ENCODE results near the gene GRHL1. TPM values are rescaled to one million over a fixed set of nuclear protein-coding genes. Genes with fewer than 3 reads are reported as not detected.
"Not testable (repeated sequence)": the region's sequence is repeated elsewhere in the genome, so short reads cannot be mapped to it uniquely, and the experiment has no call there.

GRHL1 gene
- total RNA-seq, 2 experiments from 2014 or later = 0.28 to 0.38 TPM

DNA sequence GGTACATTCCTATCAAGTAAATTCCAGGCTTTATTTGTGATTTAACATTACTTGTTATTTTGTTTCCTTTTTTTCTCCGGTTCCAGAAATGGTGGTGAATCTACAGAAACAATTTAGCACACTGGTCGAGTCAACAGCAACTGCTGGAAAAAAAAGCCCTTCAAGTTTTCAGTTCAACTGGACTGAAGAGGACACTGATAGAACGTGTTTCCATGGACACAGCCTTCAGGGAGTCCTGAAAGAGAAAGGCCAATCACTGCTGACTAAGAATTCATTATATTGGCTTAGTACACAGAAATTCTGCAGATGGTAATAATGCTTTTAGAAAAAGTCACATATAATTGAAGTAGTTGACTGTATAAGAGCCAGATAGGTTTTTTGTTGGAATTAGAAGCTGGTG is 32.0 kb upstream of the GRHL1 start:
- no peak overlapping the region for H3K4me3 Mint-ChIP-seq
- peaks cover 71% of the 10 kb centered on the region for H3K36me3 Mint-ChIP-seq (ENCODE audit: low read depth)
- POLR2A ChIA-PET = no interaction called here
- Histone ChIP-seq H3K4me3 (ENCODE audit: low read length) (no peak overlapping the region), H3K9me3 (ENCODE audit: control insufficient read depth in 1 of 2, insufficient read depth in 1 of 2, low read length in 2 of 2) (no peaks in the 10 kb centered on the region), H3K27ac (ENCODE audit: low read depth in 1 of 2, low read length in 2 of 2) (no peak overlapping the region), H3K27me3 (ENCODE audit: control insufficient read depth in 1 of 2, insufficient read depth in 2 of 2, low read length in 2 of 2) (no peaks in the 10 kb centered on the region), H3K4me1 (ENCODE audit: insufficient read depth, low read length) (no peaks in the 10 kb centered on the region), H3K36me3 (ENCODE audit: insufficient read depth, low read length) (peaks cover 23% of the 10 kb centered on the region)
- DNase-seq (no peak), ATAC-seq (ENCODE audit: poor library complexity) (no peak)
- TF ChIP-seq CTCF (IDR thresholded peaks at IDR 0.05) = no peak
- H3K4me1 Mint-ChIP-seq (ENCODE audit: low read depth) = no peaks in the 10 kb centered on the region
- H3K27me3 Mint-ChIP-seq = no peaks in the 10 kb centered on the region
- CTCF ChIA-PET = no interaction called here
- no peak overlapping the region for H3K27ac Mint-ChIP-seq
- intact Hi-C loops (cut with DNase I, micrococcal nuclease) = no loop called here
- no peaks in the 10 kb centered on the region for H3K9me3 Mint-ChIP-seq

DNA sequence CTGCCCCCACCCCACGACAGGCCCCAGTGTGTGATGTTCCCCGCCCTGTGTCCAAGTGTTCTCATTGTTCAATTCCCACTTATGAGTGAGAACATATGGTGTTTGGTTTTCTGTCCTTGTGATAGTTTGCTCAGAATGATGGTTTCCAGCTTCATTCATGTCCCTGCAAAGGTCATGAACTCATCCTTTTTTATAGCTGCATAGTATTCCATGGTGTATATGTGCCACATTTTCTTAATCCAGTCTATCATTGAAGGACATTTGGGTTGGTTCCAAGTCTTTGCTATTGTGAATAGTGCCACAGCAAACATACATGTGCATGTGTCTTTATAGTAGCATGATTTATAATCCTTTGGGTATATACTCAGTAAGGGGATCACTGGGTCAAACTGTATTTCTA is 24.5 kb upstream of the GRHL1 start:
- H3K36me3 Mint-ChIP-seq (ENCODE audit: low read depth) = peaks cover 79% of the 10 kb centered on the region

DNA sequence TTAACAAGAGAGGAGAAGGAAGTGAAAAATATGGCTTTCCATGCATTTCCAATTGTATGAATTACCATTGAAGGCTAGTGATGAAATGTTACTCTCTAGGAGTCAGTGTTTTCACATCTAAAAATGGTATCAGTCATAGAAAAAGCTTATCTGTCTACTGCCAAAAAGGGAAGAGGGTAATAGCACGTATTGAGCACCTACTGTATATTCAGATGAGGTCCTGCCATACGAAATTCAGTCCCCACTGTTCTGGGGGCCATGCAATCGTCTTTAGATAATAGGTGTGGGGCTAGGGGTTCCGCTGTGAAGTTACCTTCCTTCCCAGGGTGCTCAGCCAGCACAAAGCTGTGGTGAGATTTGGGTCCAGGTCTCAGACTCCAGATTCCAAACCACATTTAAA is 14.2 kb upstream of the GRHL1 start:
- POLR2A ChIA-PET = interaction anchor here (0.7 kb wide), 1 partner anchor 10 kb away, joined by 3 read pairs; no protein-coding TSS in a partner anchor
- H3K4me3 Mint-ChIP-seq = no peak overlapping the region
- H3K36me3 Mint-ChIP-seq (ENCODE audit: low read depth) = peaks cover 27% of the 10 kb centered on the region
- no peaks in the 10 kb centered on the region for H3K9me3 Mint-ChIP-seq
- ATAC-seq (ENCODE audit: poor library complexity) (no peak), DNase-seq (no peak)
- intact Hi-C loops (cut with DNase I, micrococcal nuclease) = loop anchor here in 1 of 2 experiments (5.0 kb wide), 1 partner anchor 685 kb away; no protein-coding TSS in a partner anchor
- no peak for TF ChIP-seq CTCF (IDR thresholded peaks at IDR 0.05)
- H3K27me3 ChIP-seq (ENCODE audit: control insufficient read depth in 1 of 2, insufficient read depth in 2 of 2, low read length in 2 of 2) = no peaks in the 10 kb centered on the region
- H3K27ac Mint-ChIP-seq = no peak overlapping the region
- H3K4me1 ChIP-seq (ENCODE audit: insufficient read depth, low read length) = no peaks in the 10 kb centered on the region
- peaks cover 13% of the 10 kb centered on the region for H3K36me3 ChIP-seq (ENCODE audit: insufficient read depth, low read length)
- no peaks in the 10 kb centered on the region for H3K4me1 Mint-ChIP-seq (ENCODE audit: low read depth)
- H3K4me3 ChIP-seq (ENCODE audit: low read length) = no peak overlapping the region
- CTCF ChIA-PET = no interaction called here
- no peaks in the 10 kb centered on the region for H3K9me3 ChIP-seq (ENCODE audit: control insufficient read depth in 1 of 2, insufficient read depth in 1 of 2, low read length in 2 of 2)
- H3K27ac ChIP-seq (ENCODE audit: low read depth in 1 of 2, low read length in 2 of 2) = no peak overlapping the region
- no peaks in the 10 kb centered on the region for H3K27me3 Mint-ChIP-seq

More for the DNA sequence above, 24.5 kb upstream of the GRHL1 start:
- ATAC-seq (ENCODE audit: poor library complexity); POLR2A ChIA-PET; H3K4me3 ChIP-seq (ENCODE audit: low read length); H3K36me3 ChIP-seq (ENCODE audit: insufficient read depth, low read length); H3K4me1 ChIP-seq (ENCODE audit: insufficient read depth, low read length); H3K4me3 Mint-ChIP-seq; H3K27me3 ChIP-seq (ENCODE audit: control insufficient read depth in 1 of 2, insufficient read depth in 2 of 2, low read length in 2 of 2); H3K27me3 Mint-ChIP-seq; H3K4me1 Mint-ChIP-seq (ENCODE audit: low read depth); CTCF ChIA-PET; H3K27ac ChIP-seq (ENCODE audit: low read depth in 1 of 2, low read length in 2 of 2); H3K9me3 Mint-ChIP-seq; intact Hi-C loops (cut with DNase I, micrococcal nuclease); H3K9me3 ChIP-seq (ENCODE audit: control insufficient read depth in 1 of 2, insufficient read depth in 1 of 2, low read length in 2 of 2); H3K27ac Mint-ChIP-seq; DNase-seq: not testable (repeated sequence)

- POLR2A ChIA-PET = interaction anchor here (0.7 kb wide), 1 partner anchor 9 kb away, joined by 3 read pairs; no protein-coding TSS in a partner anchor
- H3K9me3 ChIP-seq (ENCODE audit: control insufficient read depth in 1 of 2, insufficient read depth in 1 of 2, low read length in 2 of 2) = no peaks in the 10 kb centered on the region
- no peak for TF ChIP-seq CTCF (IDR thresholded peaks at IDR 0.05)
- intact Hi-C loops (cut with DNase I, micrococcal nuclease) = loop anchor here in 1 of 2 experiments (5.0 kb wide), 1 partner anchor 684 kb away; no protein-coding TSS in a partner anchor
- ATAC-seq (ENCODE audit: poor library complexity) (no peak), DNase-seq (no peak)
- Mint-ChIP-seq H3K9me3 (no peaks in the 10 kb centered on the region), H3K4me1 (ENCODE audit: low read depth) (no peaks in the 10 kb centered on the region), H3K36me3 (ENCODE audit: low read depth) (peaks cover 21% of the 10 kb centered on the region), H3K4me3 (no peak overlapping the region), H3K27me3 (no peaks in the 10 kb centered on the region), H3K27ac (no peak overlapping the region)
- CTCF ChIA-PET = no interaction called here
- H3K27me3 ChIP-seq (ENCODE audit: control insufficient read depth in 1 of 2, insufficient read depth in 2 of 2, low read length in 2 of 2) = no peaks in the 10 kb centered on the region
- H3K27ac ChIP-seq (ENCODE audit: low read depth in 1 of 2, low read length in 2 of 2) = no peak overlapping the region
- peaks cover 13% of the 10 kb centered on the region for H3K36me3 ChIP-seq (ENCODE audit: insufficient read depth, low read length)
- no peaks in the 10 kb centered on the region for H3K4me1 ChIP-seq (ENCODE audit: insufficient read depth, low read length)
- no peak overlapping the region for H3K4me3 ChIP-seq (ENCODE audit: low read length)
Measured at GRCh38 chr2:9937968-9938367, 13.5 kb upstream of the GRHL1 start.
